NOMO-1 (cell line): ENCODE results near the gene TMEM176A.
"Not testable (repeated sequence)": the region's sequence is repeated elsewhere in the genome, so short reads cannot be mapped to it uniquely, and the experiment has no call there.

ENCODE experiments used
- DNase-seq, 2 experiments: peaks; one replicate each; lab custom pipeline; 2025; ENCODE audit not compliant: unreplicated experiment in 2 of 2; lab: John Stamatoyannopoulos, UW

TMEM176A gene

GRCh38 chr7:150807616-150808438 lies 7.3 kb downstream of the TMEM176A start:
- DNase-seq, result not testable (repeated sequence)

- DNase-seq, result no peak
These were observed 13.9 kb downstream of the TMEM176A start for GRCh38 chr7:150814328-150815001.

DNA sequence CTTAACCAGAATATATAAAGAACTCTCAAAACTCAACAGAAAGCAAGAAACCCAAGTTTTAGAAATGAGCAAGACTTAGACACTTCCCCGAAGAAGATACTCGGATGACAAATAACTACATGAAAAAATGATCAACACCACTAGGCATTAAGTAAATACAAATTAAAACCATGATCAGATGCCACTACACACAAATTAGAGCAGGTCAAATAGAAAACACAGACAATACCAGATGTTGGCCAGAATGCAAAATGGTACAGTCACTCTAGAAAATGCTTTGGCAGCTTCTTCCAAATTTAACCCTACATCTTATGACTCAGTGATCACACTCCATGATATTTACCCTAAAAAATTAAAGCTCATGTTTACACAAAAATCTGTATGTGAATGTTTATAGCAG lies 18.4 kb downstream of the TMEM176A start:
- DNase-seq, result no peak

GRCh38 chr7:150820148-150820547 lies 19.6 kb downstream of the TMEM176A start:
- no peak for DNase-seq

DNA sequence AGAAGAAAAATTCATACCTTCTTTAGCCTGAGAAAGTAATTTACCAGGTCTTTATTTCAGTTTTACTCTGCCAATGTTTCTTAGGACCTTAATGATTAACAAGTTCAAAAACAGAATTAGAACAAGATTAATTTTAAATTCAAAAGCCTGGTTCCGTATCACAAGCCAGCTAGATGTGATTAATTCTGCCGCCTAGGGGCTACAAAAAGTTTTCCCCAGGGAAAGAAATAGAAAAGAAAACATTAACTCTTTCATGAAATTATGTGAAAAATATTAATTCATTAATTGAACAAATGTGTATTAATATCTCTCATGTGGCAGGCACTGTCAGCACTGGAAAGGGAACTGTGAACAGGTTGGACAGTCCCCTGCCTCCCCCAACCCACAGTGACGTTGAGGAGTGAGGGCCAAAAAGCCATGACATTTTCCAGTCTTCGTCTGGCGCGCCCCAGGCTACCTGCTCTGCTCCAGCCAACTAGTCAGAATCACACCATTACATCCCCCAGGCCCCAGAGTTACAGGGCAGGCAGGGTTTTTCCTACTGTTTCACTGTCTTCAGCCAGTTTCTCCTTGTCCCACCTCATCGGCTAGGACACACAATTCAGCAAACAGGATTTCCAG lies 20.1 kb downstream of the TMEM176A start:
- no peak for DNase-seq

GRCh38 chr7:150823043-150823442 lies 22.5 kb downstream of the TMEM176A start:
- DNase-seq, result no peak

DNA sequence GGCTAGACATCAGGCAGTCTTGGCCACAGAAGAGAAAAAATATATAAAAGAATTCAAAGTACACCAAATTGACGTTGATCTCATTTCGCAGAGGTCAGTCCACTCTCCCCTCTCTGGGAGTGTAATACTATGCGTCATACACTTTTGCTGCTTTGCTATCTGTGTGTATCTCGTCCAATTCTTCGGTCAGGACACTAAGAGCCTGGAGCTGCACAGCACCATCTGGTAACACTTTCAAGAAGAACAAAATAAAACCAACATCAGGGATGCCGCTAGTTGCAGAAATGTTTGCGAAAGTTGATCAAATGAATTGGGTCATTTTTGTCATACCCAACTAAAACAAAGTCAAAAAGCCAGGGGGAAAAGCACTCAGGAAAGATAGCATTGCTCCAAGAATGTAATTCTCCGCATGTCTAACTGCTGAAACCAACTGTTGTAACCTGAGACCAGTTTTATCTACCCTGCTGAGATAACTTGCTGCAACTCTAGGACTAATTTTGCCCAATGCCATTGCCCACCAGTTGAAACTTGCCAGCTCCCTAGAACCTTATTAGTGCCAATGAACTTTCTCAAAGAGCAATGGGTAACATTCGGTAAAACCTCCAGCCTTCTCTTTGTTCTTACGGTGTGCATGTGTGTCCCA lies 23.0 kb downstream of the TMEM176A start:
- DNase-seq, result no peak

DNA sequence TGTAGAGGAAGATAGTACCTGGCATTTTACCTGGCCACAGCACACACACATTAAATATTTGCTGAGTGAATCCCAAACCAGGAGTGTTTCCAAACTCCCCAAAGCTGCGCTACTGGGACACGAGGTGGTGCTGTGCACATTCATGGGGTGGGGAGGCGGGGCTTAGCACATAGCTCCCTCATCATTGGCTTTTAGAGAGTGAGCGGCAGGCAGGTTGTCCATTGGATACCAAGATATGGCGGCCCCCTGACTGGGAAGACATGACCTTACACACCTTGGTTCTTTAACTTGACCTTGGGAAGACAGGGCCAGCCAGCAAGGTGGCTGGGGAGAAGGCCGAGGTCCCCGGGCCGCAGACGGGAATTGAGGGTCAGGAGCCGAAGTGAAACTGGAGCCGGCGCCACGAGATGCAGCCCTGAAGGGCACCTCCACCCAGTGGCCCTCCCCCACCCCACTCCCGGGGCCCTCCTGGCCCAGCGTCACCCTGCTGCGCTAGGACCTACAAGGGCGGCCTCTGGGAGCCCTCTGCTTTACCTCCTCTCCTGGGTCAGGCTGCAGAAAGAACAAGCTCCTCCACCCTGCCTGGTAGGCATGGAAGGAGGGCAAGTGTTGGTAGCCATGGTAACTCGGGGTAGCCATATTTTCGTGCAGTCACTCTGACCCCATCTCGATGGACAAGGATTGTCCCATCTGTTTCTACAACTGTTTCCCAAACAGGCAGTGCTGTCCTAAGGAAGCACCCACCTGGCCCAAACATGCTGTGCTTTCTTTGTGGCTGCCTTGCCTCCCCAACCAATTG lies 24.0 kb downstream of the TMEM176A start:
- no peak for DNase-seq

- DNase-seq, result no peak
These were observed 25.7 kb downstream of the TMEM176A start for GRCh38 chr7:150826061-150826849.

DNA sequence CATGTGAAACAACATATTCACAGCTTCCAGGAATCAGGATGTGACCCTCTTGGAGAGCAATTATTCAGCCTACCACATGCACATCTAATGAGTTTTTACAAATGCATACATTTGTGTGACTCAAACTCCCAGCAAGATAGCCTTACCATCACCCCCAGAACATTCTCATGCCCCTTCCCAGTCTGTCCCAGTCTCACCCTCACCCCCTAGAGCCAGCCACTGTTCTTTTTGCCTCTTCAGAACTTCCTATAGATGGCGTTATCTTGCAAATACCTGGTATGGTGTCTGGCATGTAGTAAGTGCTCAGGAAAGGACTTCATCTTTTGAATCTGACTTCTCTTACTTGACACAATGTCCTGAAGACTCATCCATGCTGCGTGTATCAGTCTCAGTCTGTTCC lies 27.8 kb downstream of the TMEM176A start:
- no peak for DNase-seq

DNA sequence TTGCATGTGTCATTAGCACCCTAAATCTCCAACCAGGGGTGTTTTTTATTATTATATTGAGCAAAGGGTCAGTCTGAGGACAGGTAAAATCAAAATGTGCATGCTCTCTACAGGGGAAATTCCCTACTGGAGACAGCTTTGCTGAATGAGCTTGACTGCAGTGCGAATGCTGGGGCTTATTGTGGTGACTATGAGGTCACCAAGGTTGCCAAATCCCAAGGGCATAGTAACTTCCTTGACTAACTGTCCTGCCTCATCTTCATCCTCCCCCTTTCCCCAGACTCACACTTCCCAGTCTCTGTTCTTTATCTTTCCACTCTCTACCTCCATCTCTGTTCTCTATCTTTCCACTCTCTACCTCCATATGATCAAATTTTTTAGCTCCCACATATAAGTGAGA lies 28.9 kb downstream of the TMEM176A start:
- DNase-seq, result no peak

- no peak for DNase-seq
These were observed 30.4 kb downstream of the TMEM176A start for GRCh38 chr7:150830937-150831336.

- DNase-seq, result no peak
These were observed 31.3 kb downstream of the TMEM176A start for GRCh38 chr7:150831851-150832250.

GRCh38 chr7:150835019-150835418 lies 34.5 kb downstream of the TMEM176A start:
- no peak for DNase-seq

DNA sequence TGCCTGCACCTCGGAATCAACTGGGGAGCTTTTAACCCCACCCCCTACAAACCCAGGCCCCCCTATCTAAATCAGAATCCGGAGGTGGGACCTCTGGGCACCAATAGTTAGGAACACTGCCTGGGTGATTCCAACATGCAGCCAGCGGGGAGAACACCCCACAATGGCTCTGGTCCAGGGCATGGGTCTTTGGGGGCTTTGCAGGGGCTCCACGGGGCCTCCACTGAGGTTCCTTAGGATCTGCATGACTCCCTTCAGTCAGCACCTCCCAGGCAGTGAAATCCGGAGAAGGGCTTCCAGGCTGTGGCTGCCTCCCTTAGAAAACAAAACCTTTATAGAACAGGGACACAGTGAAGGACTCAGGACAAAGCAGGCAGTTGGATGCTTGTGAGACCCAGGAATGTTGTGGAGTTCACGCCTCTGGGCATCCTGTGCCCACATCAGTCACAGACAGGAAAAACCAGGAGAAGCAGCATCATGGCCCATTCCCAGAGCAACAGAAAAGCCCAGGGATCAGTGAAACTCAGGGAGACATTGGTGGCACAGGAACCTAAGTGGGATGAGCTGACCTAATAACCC lies 35.2 kb downstream of the TMEM176A start:
- no peak for DNase-seq

DNA sequence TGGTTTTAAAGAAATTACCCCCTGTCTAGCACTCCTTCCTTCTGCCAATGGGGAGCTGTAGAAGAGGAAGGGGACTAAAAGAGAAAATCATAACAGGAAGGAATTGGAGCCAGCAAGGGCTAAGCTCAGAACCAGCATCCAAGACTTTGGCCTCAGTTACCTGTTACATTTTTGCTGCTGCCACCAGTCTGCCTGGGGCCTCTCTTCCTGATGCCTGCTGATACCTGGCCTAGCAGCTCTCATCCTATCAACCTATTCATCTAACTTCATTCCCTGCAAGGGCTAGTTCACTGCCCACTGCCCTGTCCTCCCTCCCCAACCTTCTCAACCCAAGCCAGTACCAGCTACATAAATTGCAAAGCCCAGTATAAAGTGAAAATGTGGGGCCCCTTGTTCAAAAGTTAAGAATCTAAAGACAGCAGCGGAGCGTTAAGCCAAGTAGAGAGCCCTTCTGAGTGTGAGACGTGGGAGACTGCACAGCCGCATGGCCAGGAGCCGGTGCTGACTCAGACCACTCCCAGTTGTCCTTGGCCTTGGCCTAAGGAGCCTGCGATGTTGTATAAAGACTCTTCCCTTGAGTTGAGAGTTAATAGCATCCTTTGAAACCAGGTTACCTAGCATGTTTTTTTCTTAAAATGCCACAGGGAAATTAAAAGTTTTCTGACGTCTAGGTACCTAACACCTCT lies 38.5 kb downstream of the TMEM176A start:
- no peak for DNase-seq

DNA sequence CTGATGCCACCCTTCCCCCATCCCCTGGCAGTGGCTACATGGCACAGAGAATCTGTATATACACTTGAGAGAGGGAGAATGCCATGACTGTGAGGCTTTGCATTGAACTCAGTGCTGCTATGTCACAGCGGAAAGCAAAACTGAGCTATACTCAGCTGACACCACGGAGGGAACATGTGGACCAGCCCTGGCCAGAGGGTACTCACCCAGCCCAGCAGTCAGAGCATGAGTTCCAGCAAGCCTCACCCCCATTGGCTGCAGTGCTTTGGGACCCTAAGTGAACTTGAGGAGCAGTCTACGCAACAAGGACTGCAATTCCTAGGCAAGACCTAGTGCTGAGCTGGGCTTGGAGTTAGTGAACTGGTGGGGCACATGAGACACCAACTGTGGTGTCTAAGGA lies 41.4 kb downstream of the TMEM176A start:
- DNase-seq, result no peak

- no peak for DNase-seq
These were observed 42.1 kb downstream of the TMEM176A start for GRCh38 chr7:150842716-150843115.

DNA sequence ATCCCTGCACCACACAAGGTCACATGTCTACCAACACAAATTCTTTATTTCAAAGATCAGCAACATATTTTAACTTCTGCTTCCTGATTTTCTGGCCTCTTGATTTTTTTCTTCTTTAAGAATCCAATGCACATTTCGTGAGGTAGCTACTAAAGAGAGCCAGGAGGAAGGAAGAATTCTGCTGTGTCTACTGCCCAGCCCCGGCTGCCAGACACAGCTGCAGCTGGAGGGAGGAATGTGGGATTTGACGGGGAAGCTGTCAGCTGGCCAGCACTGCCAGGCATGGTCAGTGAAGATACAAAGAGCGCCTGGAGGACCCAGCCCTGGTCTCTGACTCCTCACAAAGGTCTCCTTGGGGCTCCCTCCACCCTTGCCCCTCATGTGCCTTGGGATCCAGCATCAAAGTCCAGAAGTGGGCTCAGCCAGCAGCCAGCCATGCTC lies 44.9 kb downstream of the TMEM176A start:
- DNase-seq, result no peak
